ENCODE data around the gene ZNF598.

Gene ZNF598

DNA sequence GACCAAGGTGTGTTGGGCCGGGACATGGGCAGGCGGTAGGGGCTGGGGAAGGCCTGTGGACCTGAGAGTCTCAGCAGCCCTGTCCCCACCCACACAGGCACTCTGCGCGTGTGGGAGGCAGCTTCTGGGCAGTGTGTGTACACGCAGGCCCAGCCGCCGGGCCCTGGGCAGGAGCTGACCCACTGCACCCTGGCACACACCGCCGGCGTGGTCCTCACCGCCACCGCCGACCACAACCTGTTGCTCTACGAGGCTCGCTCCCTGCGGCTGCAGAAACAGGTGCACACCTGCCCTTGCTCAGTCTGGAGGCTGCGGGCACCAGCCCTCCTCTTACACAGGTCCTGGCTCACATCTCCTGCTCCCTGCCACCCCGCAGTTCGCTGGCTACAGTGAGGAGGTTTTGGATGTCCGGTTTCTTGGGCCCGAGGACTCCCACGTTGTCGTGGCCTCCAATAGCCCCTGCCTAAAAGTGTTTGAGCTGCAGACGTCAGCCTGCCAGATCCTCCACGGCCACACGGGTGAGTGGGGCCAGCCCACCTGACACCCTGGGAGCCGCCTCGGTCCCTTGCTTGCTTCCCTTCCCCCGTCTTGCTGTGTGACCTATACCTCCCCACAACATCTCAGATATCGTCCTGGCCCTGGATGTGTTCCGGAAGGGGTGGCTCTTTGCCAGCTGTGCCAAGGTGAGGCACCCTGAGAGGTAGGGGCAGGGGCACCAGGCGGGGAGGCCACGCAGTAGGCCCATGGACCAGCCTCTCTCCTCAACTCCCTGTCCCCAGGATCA lies 34.0 kb downstream of the ZNF598 start:
- no peak overlapping the region for H3K27ac ChIP-seq
- TF ChIP-seq CTCF (conservative IDR thresholded peaks at IDR 0.05) = no peak

DNA sequence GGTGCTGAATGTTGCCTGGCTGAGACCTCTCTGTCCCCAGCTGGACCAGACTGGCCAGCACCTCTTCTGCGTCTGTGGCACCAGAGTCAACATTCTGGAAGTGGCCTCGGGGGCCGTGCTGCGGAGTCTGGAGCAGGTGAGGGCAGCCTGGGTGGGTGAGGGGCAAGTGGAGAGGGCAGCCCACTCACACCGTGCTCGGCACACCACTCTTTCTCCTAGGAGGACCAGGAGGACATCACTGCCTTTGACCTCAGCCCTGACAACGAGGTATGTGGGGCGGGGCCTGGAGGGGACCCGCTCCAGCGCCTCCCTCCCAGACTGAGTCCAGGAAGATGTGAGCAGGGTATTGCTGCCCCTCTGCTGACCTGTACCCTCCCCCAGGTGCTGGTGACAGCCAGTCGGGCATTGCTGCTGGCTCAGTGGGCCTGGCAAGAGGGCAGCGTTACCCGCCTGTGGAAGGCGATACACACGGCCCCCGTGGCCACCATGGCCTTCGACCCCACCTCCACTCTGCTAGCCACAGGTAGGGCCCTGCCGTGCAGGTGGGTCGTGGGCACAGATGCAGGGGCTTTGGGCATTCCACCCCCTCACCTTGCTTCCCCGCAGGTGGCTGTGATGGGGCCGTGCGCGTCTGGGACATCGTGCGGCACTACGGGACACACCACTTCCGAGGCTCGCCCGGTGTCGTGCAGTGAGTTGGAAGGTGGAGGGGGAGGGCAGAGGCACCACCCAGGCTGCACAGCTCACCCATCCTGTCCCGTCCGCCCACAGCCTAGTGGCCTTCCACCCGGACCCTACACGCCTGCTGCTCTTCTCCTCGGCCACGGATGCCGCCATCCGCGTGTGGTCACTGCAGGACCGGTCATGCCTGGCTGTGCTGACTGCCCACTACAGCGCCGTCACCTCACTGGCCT lies 35.2 kb downstream of the ZNF598 start:
- no peak for TF ChIP-seq CTCF (conservative IDR thresholded peaks at IDR 0.05)
- H3K27ac ChIP-seq = no peak overlapping the region

GRCh38 chr16:1973461-1974156 lies 36.0 kb downstream of the ZNF598 start:
- no peak overlapping the region for H3K27ac ChIP-seq
- no peak for TF ChIP-seq CTCF (conservative IDR thresholded peaks at IDR 0.05)

- peak overlapping the region; percentile 79 for H3K27ac ChIP-seq
- no peak for TF ChIP-seq CTCF (conservative IDR thresholded peaks at IDR 0.05)
These were observed 37.1 kb downstream of the ZNF598 start for GRCh38 chr16:1972490-1972877.

GRCh38 chr16:1971796-1972489 lies 37.7 kb downstream of the ZNF598 start, which contains the start of gene TBL3:
TSS of gene TBL3 (plus strand) at chr16:1972053. CDS start at chr16:1972165, 112 bp downstream.
- H3K27ac ChIP-seq = peak within 1 kb of the TSS; percentile 79
- TF ChIP-seq CTCF (conservative IDR thresholded peaks at IDR 0.05) = no peak

GRCh38 chr16:1968146-1968953 lies 41.3 kb downstream of the ZNF598 start:
- no peak overlapping the region for H3K27ac ChIP-seq
- no peak for TF ChIP-seq CTCF (conservative IDR thresholded peaks at IDR 0.05)

Data from VCaP (cell line).